ENCODE data around the gene SERPINA12.
"Not testable (repeated sequence)": the region's sequence is repeated elsewhere in the genome, so short reads cannot be mapped to it uniquely, and the experiment has no call there.

The SERPINA12 gene

DNA sequence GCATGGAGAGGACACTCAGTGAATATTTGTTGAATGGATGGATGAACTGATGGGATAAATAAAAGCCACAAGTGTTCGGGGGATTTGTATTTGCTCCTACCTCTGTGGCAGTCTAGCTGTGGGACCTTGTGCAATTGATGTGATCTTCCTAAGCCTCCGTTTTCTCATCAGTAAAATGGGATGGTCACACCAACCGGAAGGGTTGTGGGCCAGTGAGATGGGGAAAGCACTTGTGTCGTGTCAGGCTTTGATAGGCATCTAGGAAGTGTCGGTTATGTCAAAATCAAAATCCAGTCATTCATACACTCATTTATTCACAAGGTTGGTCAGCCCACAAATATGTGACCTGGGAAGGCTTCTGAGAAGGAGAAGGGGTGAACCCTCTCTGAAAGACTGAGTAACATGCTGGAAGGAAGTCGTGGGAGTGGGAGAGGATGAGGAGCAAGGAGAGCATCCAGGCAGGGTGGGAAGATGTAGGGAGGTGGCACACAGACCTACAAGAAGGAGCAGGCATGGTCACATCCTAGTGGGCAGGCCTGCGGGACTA, 25.5 kb downstream of the SERPINA12 start:
- Histone ChIP-seq H3K9me3 (ENCODE audit: insufficient read depth, low read depth, low read length) (peaks cover 1% of the 10 kb centered on the region; the same call in 1 of the 2 replicates), H3K27me3 (ENCODE audit: insufficient read depth, low read length) (no peaks in the 10 kb centered on the region), H3K9ac (ENCODE audit: low read depth, low read length) (no peak overlapping the region), H3K36me3 (ENCODE audit: insufficient read depth, low read depth, low read length) (no peaks in the 10 kb centered on the region), H3K4me3 (ENCODE audit: low read length) (no peak overlapping the region), H3K27ac (ENCODE audit: low read length) (no peak overlapping the region), H3K4me1 (ENCODE audit: insufficient read depth, low read length) (peaks cover 4% of the 10 kb centered on the region; the same call in 1 of the 2 replicates)

DNA sequence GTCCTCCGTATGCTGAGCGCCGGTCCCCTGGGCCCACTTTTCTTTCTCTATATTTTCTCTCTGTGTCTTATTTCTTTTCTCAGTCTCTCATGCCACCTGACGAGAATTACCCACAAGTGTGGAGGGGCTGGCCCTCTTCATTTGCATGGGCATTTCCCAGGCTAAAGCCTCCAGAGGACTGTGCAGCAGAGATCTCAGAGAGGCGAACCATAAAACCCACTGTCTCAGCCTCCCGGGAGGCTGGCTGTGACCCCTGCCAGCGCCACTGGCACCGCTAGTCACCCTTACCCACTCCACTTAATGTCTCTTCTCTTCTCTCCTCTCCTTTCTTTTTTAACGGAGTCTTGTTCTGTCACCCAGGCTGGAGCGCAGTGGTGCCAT, 26.2 kb downstream of the SERPINA12 start:
- no peaks in the 10 kb centered on the region for H3K36me3 ChIP-seq (ENCODE audit: insufficient read depth, low read depth, low read length)
- no peak overlapping the region for H3K9ac ChIP-seq (ENCODE audit: low read depth, low read length)
- H3K4me1 ChIP-seq (ENCODE audit: insufficient read depth, low read length): peaks cover 4% of the 10 kb centered on the region; the same call in 1 of the 2 replicates
- no peak overlapping the region for H3K27ac ChIP-seq (ENCODE audit: low read length)
- H3K27me3 ChIP-seq (ENCODE audit: insufficient read depth, low read length): no peaks in the 10 kb centered on the region
- H3K4me3 ChIP-seq (ENCODE audit: low read length): no peak overlapping the region
- peaks cover 9% of the 10 kb centered on the region; the same call in 1 of the 2 replicates for H3K9me3 ChIP-seq (ENCODE audit: insufficient read depth, low read depth, low read length)

DNA sequence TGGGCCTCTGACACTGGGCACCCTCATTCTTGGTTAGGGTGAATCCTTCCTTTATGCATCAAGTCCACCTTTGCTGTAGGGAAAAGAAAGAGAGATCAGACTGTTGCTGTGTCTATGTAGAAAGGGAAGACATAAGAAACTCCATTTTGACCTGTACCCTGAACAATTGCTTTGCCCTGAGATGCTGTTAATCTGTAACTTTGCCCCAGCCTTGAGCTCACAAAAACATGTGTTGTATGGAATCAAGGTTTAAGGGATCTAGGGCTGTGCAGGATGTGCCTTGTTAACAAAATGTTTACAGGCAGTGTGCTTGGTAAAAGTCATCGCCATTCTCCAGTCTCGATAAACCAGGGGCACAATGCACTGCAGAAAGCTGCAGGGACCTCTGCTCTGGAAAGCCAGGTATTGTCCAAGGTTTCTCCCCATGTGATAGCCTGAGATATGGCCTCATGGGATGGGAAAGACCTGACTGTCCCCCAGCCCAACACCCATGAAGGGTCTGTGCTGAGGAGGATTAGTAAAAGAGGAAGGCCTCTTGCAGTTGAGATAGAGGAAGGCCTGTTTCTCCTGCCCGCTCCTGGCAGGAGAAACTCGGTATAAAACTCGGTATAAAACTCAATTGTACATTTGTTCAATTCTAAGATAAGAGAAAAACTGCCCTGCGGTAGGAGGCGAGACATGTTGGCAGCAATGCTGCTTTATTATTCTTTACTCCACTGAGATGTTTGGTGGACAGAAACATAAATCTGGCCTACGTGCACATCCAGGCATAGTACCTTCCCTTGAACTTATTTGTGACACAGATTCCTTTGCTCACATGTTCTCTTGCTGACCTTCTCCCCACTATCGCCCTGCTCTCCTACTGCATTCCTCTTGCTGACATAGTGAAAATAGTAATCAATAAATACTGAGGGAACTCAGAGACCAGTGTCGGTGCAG, 26.9 kb downstream of the SERPINA12 start:
- H3K4me3 ChIP-seq (ENCODE audit: low read length); H3K27me3 ChIP-seq (ENCODE audit: insufficient read depth, low read length); H3K9ac ChIP-seq (ENCODE audit: low read depth, low read length); H3K36me3 ChIP-seq (ENCODE audit: insufficient read depth, low read depth, low read length); H3K27ac ChIP-seq (ENCODE audit: low read length); H3K4me1 ChIP-seq (ENCODE audit: insufficient read depth, low read length): not testable (repeated sequence)
- H3K9me3 ChIP-seq (ENCODE audit: insufficient read depth, low read depth, low read length): peaks cover 15% of the 10 kb centered on the region; the same call in 1 of the 2 replicates

DNA sequence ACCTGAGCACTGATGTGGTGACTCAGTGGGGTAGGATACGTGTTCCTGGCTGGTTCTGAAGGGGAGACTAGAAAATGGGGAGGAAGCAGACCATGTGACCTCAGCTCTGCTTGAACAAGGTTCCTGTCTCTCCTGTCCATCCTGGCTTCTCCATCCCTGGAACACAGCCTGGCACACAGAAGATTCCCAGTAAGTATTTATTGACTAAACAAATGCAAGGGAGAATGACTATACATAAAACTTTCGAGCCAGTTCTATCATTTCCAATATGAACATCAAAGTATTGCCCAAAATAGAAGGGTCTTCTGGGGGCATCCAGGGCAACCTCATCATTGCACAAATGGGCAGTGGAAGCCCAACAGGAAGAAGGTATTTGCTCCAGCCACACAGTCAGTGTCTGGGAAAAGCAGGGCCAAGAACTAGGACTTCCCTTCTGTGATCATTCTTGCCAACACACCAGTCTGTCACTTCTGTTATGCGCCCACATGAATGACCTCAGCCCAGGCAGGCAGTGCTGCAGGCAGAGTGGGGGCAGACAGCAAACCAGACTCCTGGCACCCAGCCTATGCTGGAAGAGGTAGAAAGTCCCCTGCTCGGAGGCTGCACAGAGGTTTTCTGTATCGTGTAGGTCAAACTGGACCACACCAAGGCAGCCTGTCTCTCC, 27.7 kb downstream of the SERPINA12 start:
- Histone ChIP-seq H3K9ac (ENCODE audit: low read depth, low read length) (no peak overlapping the region), H3K36me3 (ENCODE audit: insufficient read depth, low read depth, low read length) (no peaks in the 10 kb centered on the region), H3K27ac (ENCODE audit: low read length) (no peak overlapping the region), H3K4me1 (ENCODE audit: insufficient read depth, low read length) (peaks cover 4% of the 10 kb centered on the region; the same call in 1 of the 2 replicates), H3K9me3 (ENCODE audit: insufficient read depth, low read depth, low read length) (peaks cover 17% of the 10 kb centered on the region; the same call in 1 of the 2 replicates), H3K27me3 (ENCODE audit: insufficient read depth, low read length) (no peaks in the 10 kb centered on the region), H3K4me3 (ENCODE audit: low read length) (no peak overlapping the region)

DNA sequence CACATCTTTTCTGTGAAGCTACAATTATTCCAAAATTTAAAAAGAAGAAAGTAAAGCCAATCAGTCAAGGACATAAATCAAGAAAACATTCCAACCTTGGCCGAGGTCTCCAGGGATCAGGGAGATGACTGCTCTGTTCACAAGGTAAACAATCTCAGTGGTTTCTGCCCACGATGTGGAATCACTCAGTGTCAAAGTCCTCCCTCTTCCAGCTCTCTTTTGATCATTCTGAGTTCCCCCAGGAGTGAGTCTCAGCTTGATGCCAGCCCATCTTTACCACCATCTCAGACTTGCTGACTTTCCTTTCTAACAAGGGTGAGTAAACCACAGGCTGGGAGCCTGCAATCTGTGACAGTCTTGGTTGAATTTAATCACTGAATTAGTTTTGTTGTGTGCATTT, 28.5 kb downstream of the SERPINA12 start:
- peaks cover 1% of the 10 kb centered on the region; the same call in 1 of the 2 replicates for H3K4me1 ChIP-seq (ENCODE audit: insufficient read depth, low read length)
- H3K9ac ChIP-seq (ENCODE audit: low read depth, low read length): no peak overlapping the region
- no peak overlapping the region for H3K4me3 ChIP-seq (ENCODE audit: low read length)

DNA sequence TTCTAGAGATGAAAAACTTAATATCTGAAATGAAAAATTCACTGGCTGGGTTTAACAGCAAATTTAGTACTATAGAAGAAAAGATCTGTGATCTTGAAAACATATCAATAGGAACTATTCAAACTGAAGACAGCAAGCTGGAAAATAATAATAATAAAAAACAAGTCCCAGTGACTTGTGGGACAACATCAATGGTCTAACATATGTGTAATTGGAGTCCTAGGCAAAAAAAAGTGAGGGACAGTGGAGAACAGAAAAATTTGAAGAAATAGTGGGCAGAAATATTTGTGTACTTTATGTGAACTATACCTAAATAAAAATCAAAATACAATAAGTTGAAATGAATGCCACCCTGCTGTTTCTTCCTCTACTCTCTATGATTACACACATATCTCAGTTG, 30.8 kb downstream of the SERPINA12 start:
- H3K27me3 ChIP-seq (ENCODE audit: insufficient read depth, low read length): no peaks in the 10 kb centered on the region
- H3K4me1 ChIP-seq (ENCODE audit: insufficient read depth, low read length): peaks cover 3% of the 10 kb centered on the region; the same call in 1 of the 2 replicates
- no peaks in the 10 kb centered on the region for H3K36me3 ChIP-seq (ENCODE audit: insufficient read depth, low read depth, low read length)
- no peak overlapping the region for H3K27ac ChIP-seq (ENCODE audit: low read length)
- H3K9ac ChIP-seq (ENCODE audit: low read depth, low read length): no peak overlapping the region
- H3K4me3 ChIP-seq (ENCODE audit: low read length): no peak overlapping the region
- peaks cover 17% of the 10 kb centered on the region; the same call in 1 of the 2 replicates for H3K9me3 ChIP-seq (ENCODE audit: insufficient read depth, low read depth, low read length)

More for the DNA sequence above, 28.5 kb downstream of the SERPINA12 start:
- H3K27ac ChIP-seq (ENCODE audit: low read length): no peak overlapping the region
- H3K9me3 ChIP-seq (ENCODE audit: insufficient read depth, low read depth, low read length): peaks cover 17% of the 10 kb centered on the region; the same call in 1 of the 2 replicates
- H3K27me3 ChIP-seq (ENCODE audit: insufficient read depth, low read length): no peaks in the 10 kb centered on the region
- H3K36me3 ChIP-seq (ENCODE audit: insufficient read depth, low read depth, low read length): no peaks in the 10 kb centered on the region

DNA sequence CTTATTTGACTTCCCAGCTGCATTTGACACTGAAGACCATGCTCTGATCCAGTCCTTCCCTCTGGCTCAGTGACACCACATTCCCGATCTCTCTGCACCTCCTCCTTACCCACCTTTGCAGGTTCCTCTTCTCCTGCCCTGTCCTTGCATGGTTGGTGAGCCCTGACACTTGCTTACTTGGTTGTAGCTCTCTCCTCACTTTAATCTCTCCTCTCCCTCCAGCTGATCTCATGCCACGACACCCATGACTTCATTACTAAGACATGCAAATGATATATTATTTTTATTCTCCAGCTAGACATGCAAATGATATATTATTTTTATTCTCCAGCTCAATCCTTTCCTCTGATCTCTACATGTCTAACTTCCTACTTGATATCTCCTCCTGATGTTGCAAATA, 33.2 kb downstream of the SERPINA12 start, which contains the start of gene SERPINA9:
Gene SERPINA9, minus strand, starts transcription at position 175 of the 400 bp plus-strand sequence. CDS start 6,357 bp downstream, outside the sequence.
- Histone ChIP-seq H3K9me3 (ENCODE audit: insufficient read depth, low read depth, low read length) (peaks cover 17% of the 10 kb centered on the region; the same call in 1 of the 2 replicates), H3K4me3 (ENCODE audit: low read length) (no peak within 1 kb of the TSS), H3K27ac (ENCODE audit: low read length) (no peak within 1 kb of the TSS), H3K4me1 (ENCODE audit: insufficient read depth, low read length) (peaks cover 3% of the 10 kb centered on the region; the same call in 1 of the 2 replicates), H3K36me3 (ENCODE audit: insufficient read depth, low read depth, low read length) (no peaks in the 10 kb centered on the region), H3K27me3 (ENCODE audit: insufficient read depth, low read length) (no peaks in the 10 kb centered on the region), H3K9ac (ENCODE audit: low read depth, low read length) (no peak within 1 kb of the TSS)

DNA sequence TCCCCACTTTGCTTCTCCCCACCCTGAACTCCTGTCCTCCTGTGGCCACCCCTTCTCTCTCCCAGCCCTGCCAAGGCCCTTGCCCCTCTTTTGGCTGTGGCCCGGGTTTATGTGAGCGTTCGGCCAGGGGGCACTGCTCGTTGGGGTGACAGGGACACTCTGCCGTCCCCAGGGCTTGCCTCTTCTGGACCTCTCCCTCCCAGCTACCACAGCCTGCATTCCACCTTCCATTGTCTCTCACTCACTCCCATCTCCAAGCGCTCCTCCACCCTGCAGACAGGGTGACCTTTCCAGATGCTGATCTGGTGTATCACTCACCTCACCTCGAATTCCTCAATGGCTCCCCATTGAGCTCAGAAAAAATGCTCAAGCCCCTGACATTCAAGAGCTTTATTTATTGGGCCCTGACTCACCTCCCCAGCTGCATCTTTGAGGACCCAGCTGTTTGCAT, 34.7 kb downstream of the SERPINA12 start:
- Histone ChIP-seq H3K36me3 (ENCODE audit: insufficient read depth, low read depth, low read length) (no peaks in the 10 kb centered on the region), H3K4me3 (ENCODE audit: low read length) (no peak overlapping the region)

DNA sequence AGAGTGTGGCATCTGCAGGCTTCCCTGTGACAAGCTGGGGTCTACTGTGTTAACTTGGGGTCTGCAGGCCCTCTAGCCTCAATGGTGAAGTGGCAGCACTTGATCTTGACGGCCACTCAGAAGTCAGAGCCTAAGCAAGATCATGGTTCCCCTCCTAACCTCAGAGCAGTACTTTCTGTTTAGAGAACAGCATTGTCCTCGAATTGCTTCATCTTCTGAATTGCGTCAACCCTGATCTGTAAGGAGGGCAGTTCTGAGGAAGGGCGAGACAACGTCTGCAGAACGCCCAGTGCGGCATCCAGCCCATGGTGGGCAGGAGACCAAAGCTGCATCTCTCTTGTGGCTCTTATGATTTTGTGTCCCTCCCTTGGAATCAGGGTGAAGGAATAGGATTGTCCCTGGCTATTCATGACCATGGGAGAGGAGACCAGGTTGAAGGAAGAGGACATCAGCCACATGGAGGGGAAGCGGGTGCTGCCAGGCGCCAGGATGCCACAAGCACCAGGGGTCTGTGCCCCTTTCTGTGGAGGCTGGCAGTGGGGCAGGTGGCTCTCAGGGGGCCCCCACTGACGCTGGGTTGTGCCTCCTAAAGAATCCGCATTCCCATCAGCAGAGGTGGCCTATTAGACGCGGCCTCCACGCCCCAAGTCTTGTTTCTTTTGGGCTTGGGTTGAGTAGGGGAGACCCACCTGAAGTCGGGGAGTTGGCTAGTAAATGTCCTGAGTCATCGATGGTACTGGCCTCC, 35.4 kb downstream of the SERPINA12 start:
- no peaks in the 10 kb centered on the region for H3K27me3 ChIP-seq (ENCODE audit: insufficient read depth, low read length)
- H3K9ac ChIP-seq (ENCODE audit: low read depth, low read length): no peak overlapping the region
- H3K4me1 ChIP-seq (ENCODE audit: insufficient read depth, low read length): peaks cover 3% of the 10 kb centered on the region; the same call in 1 of the 2 replicates
- no peak overlapping the region for H3K27ac ChIP-seq (ENCODE audit: low read length)
- H3K9me3 ChIP-seq (ENCODE audit: insufficient read depth, low read depth, low read length): peaks cover 16% of the 10 kb centered on the region; the same call in 1 of the 2 replicates
- H3K36me3 ChIP-seq (ENCODE audit: insufficient read depth, low read depth, low read length): no peaks in the 10 kb centered on the region
- no peak overlapping the region for H3K4me3 ChIP-seq (ENCODE audit: low read length)

More for the DNA sequence above, 34.7 kb downstream of the SERPINA12 start:
- Histone ChIP-seq H3K27me3 (ENCODE audit: insufficient read depth, low read length) (no peaks in the 10 kb centered on the region), H3K4me1 (ENCODE audit: insufficient read depth, low read length) (peaks cover 3% of the 10 kb centered on the region; the same call in 1 of the 2 replicates), H3K9me3 (ENCODE audit: insufficient read depth, low read depth, low read length) (peaks cover 17% of the 10 kb centered on the region; the same call in 1 of the 2 replicates), H3K27ac (ENCODE audit: low read length) (no peak overlapping the region), H3K9ac (ENCODE audit: low read depth, low read length) (no peak overlapping the region)

DNA sequence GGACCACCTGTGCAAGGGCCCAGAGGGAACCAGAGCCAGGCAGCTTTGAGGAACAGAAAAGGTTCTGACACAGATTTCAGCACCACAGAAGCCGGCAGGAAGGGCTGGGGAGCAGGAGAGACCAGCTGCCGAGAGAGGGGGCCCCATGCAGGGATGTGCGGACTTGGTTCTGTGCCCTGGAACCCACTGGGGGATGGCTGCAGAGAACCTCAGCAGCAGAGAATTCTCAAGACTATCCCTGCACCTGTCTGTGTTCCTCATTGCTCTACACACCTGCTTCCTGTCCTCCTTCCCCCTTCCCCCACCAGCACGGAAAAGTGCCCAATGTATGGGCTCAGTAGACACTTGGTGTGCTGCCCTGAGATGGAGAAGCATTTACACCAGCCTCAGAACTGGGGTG, 36.4 kb downstream of the SERPINA12 start:
- H3K4me1 ChIP-seq (ENCODE audit: insufficient read depth, low read length): peaks cover 3% of the 10 kb centered on the region; the same call in 1 of the 2 replicates
- H3K9me3 ChIP-seq (ENCODE audit: insufficient read depth, low read depth, low read length): peaks cover 6% of the 10 kb centered on the region; the same call in 1 of the 2 replicates
- H3K4me3 ChIP-seq (ENCODE audit: low read length): no peak overlapping the region
- H3K27me3 ChIP-seq (ENCODE audit: insufficient read depth, low read length): no peaks in the 10 kb centered on the region
- H3K27ac ChIP-seq (ENCODE audit: low read length): no peak overlapping the region
- H3K36me3 ChIP-seq (ENCODE audit: insufficient read depth, low read depth, low read length): no peaks in the 10 kb centered on the region
- H3K9ac ChIP-seq (ENCODE audit: low read depth, low read length): no peak overlapping the region

Data from iPS-20b (cell line).